ENCODE measurements around the gene PPY. TPM values are rescaled to one million over a fixed set of nuclear protein-coding genes. Genes with fewer than 3 reads are reported as not detected.

PPY gene
- total RNA-seq = not detected in 2 replicates

GRCh38 chr17:43942051-43942685 is at the start of gene PPY:
TSS of gene PPY (minus strand) at chr17:43942476. CDS start at chr17:43941654, 822 bp downstream.

GRCh38 chr17:43953746-43954145 is 11.5 kb upstream of the PPY start, which contains the start of gene PYY:
TSS of gene PYY (minus strand) at chr17:43953940. CDS start at chr17:43953483, 457 bp downstream.

GRCh38 chr17:43907425-43907981 is 34.8 kb downstream of the PPY start, which contains the start of gene MPP2:
TSS of gene MPP2 (minus strand) at chr17:43907536. CDS start at chr17:43904460, 3,076 bp downstream.

Other genes with a start within 250 kb of the PPY start
- not detected in 2 replicates for gene SOST, start 183.7 kb downstream of the PPY start, total RNA-seq
- 32.9 and 42.4 TPM in 2 replicates for gene DUSP3, start 163.5 kb downstream of the PPY start, total RNA-seq
- gene CFAP97D1, start 162.0 kb downstream of the PPY start, total RNA-seq = not detected in 2 replicates
- gene MPP3, start 109.3 kb downstream of the PPY start, total RNA-seq = 4.4 and 6.3 TPM in 2 replicates
- gene CD300LG, start 95.3 kb downstream of the PPY start, total RNA-seq = not detected in 2 replicates
- 5.2 and 10.3 TPM in 2 replicates for gene MPP2, start 34.9 kb downstream of the PPY start, total RNA-seq
- gene PYY, start 11.5 kb upstream of the PPY start, total RNA-seq = not detected in 2 replicates
- 2.2 and 3.9 TPM in 2 replicates for gene NAGS, start 62.1 kb upstream of the PPY start, total RNA-seq
- gene TMEM101, start 72.5 kb upstream of the PPY start, total RNA-seq = 33.2 and 38.9 TPM in 2 replicates
- 45.7 and 49.6 TPM in 2 replicates for gene LSM12, start 124.2 kb upstream of the PPY start, total RNA-seq
- 52.3 and 55.6 TPM in 2 replicates for gene G6PC3, start 128.3 kb upstream of the PPY start, total RNA-seq
- 21.1 and 24.4 TPM in 2 replicates for gene HDAC5, start 181.2 kb upstream of the PPY start, total RNA-seq
- 1.3 and 3.1 TPM in 2 replicates for gene HROB, start 199.5 kb upstream of the PPY start, total RNA-seq
- not detected in 2 replicates for gene ASB16, start 228.2 kb upstream of the PPY start, total RNA-seq
- 25.8 and 31.8 TPM in 2 replicates for gene TMUB2, start 244.5 kb upstream of the PPY start, total RNA-seq